ENCODE measurements around the gene ZFP82. TPM values are rescaled to one million over a fixed set of nuclear protein-coding genes. Genes with fewer than 3 reads are reported as not detected.

ZFP82 gene
- total RNA-seq (2014; rRNA removed; shearing (Covaris generic)): 3.5 and 4.7 TPM in 2 replicates
- 1.2 and 1.9 TPM in 2 replicates for polyA plus RNA-seq (2014; cell fraction: nucleus; rRNA removed)

- DNase-seq (ENCODE audit: extremely low read depth, low read depth): peak; percentile 17
Observed at GRCh38 chr19:36418287-36419001, at the start of gene ZFP82. Gene ZFP82, minus strand, starts transcription at chr19:36418644. Its CDS starts 8,855 bp downstream, at chr19:36409789.

- DNase-seq (ENCODE audit: extremely low read depth, low read depth): no peak
Observed at GRCh38 chr19:36460046-36460445, 41.6 kb upstream of the ZFP82 start.

GRCh38 chr19:36456831-36457230 lies 38.4 kb upstream of the ZFP82 start:
- DNase-seq (ENCODE audit: extremely low read depth, low read depth): no peak

- DNase-seq (ENCODE audit: extremely low read depth, low read depth): no peak
Observed at GRCh38 chr19:36449059-36449670, 30.7 kb upstream of the ZFP82 start.

- no peak for DNase-seq (ENCODE audit: extremely low read depth, low read depth)
Observed at GRCh38 chr19:36441339-36441738, 22.9 kb upstream of the ZFP82 start.

- DNase-seq (ENCODE audit: extremely low read depth, low read depth): no peak
Observed at GRCh38 chr19:36436531-36436930, 18.1 kb upstream of the ZFP82 start.

GRCh38 chr19:36423925-36424324 lies 5.5 kb upstream of the ZFP82 start:
- no peak for DNase-seq (ENCODE audit: extremely low read depth, low read depth)

- DNase-seq (ENCODE audit: extremely low read depth, low read depth): no peak
Observed at GRCh38 chr19:36421749-36422481, 3.5 kb upstream of the ZFP82 start.

- no peak for DNase-seq (ENCODE audit: extremely low read depth, low read depth)
Observed at GRCh38 chr19:36420961-36421748, 2.7 kb upstream of the ZFP82 start.

GRCh38 chr19:36417752-36418286 lies 625 bp downstream of the ZFP82 start:
- no peak for DNase-seq (ENCODE audit: extremely low read depth, low read depth)

GRCh38 chr19:36409841-36410240 lies 8.6 kb downstream of the ZFP82 start:
- DNase-seq (ENCODE audit: extremely low read depth, low read depth): no peak

- no peak for DNase-seq (ENCODE audit: extremely low read depth, low read depth)
Observed at GRCh38 chr19:36408101-36408500, 10.3 kb downstream of the ZFP82 start.

- no peak for DNase-seq (ENCODE audit: extremely low read depth, low read depth)
Observed at GRCh38 chr19:36404498-36404897, 13.9 kb downstream of the ZFP82 start.

GRCh38 chr19:36401475-36401874 lies 17.0 kb downstream of the ZFP82 start:
- no peak for DNase-seq (ENCODE audit: extremely low read depth, low read depth)

- DNase-seq (ENCODE audit: extremely low read depth, low read depth): no peak
Observed at GRCh38 chr19:36398571-36398970, 19.9 kb downstream of the ZFP82 start.

GRCh38 chr19:36392916-36393673 lies 25.3 kb downstream of the ZFP82 start:
- DNase-seq (ENCODE audit: extremely low read depth, low read depth): no peak

- no peak for DNase-seq (ENCODE audit: extremely low read depth, low read depth)
Observed at GRCh38 chr19:36379510-36379819, 39.0 kb downstream of the ZFP82 start.

GRCh38 chr19:36378625-36379509 lies 39.6 kb downstream of the ZFP82 start, which contains the start of gene ZFP14:
Gene ZFP14, minus strand, starts transcription at chr19:36379201. Its CDS starts 11,309 bp downstream, at chr19:36367892.
- DNase-seq (ENCODE audit: extremely low read depth, low read depth): peak; percentile 88

Data from NCI-H460 (cell line).